Hematopoietic multipotent progenitor cell treated with erythropoietin and hydrocortisone succinate and interleukin-3 and kit ligand, for 17 days (in vitro differentiated cells): ENCODE results near the gene CGREF1.
"Not testable (repeated sequence)": the region's sequence is repeated elsewhere in the genome, so short reads cannot be mapped to it uniquely, and the experiment has no call there.

Experiments
- DNase-seq: peaks from one replicate; pipeline ENCODE4 v3.0.0-alpha.2; 2015; ENCODE audit warnings: low spot score

The CGREF1 gene

DNA sequence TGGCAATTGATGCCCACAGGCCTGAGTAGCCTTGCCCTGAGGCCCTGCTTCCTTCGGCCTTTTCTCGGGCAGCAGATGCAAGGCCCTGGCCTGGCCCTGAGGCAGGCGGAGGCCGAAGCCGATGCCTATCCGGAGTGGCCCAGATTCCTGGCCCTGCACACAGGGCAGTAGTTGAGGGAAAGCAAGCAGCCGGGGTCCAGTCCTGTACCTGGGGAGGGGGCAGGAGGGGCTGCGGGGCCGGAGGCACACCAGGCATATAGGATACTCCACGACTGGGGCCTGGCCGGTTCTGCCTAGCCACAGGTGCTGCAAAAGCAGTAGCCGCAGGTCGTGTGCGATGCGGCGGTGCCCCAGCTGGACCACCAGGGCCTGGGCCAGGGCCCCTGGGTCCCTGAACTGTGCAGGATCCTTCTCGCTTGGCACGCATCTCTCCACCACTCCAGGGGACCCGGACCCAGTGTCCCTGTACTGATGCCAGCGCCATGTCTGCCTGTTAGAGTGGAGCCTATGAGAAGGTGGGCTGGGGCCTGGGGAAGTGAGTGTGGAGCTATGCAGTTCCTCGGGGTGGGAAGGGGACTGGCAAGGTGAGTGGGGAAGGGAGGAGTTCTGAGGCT, 18.5 kb upstream of the CGREF1 start:
- DNase-seq, result no peak

DNA sequence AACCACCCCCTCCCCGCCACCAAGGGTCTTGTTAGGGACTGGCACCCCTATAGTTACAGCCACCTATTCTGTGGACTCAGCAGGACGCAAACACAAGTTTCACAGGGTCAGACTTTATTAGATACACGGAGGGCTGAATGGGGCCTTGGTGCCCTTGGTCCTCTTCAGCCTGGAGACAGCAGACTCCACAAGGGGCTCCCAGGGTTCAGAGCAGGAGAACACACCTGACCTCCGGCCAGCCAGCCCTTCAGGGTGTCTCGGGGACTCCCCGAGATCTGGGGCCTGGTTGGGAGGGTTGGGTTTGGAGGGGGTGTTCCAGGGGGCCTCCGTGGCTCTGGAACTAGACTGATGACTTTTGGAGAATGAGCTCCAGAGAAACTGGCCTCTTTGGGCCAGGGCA, 17.8 kb upstream of the CGREF1 start:
- no peak for DNase-seq

DNA sequence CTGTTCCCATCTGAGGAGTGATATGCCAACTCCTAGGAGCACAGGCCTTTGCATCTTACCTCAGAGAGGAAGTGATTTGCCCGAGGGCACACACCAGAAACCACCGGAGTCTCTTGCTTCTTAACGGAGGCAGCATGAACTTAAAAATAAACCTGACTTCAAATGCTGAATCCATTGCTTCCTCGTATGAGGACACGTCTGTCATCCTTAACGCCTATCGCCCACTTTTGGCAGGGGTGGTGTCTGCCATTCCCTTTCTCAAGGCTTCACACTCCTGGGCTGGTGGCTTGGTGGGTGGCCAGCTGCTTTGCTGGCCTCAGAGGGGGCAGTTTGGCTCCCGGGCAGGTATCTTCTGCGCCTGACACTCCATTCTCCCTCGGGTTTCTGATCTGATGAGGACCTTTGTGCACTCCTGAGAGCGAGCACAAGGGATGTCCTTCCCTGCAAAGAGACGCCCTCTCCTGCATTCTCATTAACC, 16.6 kb upstream of the CGREF1 start:
- DNase-seq, result no peak

DNA sequence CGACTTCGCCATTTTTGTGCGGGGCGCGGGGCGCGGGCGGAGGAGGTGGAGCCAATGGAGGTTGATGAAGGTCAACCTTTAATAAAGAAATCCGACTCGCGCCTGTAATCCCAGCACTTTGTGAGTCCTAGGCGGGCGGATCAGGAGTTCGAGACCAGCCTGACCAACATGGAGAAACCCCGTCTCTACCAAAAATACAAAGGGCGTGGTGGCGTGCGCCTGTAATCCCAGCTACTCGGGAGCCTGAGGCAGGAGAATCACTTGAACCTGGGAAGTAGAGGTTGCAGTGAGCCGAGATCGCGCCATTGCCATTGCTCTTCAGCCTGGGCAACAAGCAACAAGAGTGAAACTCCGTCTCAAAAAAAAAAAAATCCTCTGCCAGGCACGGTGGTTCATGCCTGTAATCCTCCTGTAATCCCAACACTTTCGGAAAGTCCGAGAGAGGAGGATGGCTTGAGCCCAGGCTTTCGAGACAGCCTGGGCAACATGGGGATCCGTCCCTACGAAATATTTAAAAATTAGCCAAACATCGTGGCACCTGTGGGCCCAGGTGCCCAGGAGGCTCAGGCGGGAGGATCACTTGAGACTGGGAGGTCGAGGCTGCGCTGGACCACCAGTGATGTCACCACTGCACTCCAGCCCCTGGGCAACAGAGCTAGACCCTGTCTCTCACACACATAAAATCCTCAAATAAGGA, 16.0 kb upstream of the CGREF1 start:
- no peak for DNase-seq

DNA sequence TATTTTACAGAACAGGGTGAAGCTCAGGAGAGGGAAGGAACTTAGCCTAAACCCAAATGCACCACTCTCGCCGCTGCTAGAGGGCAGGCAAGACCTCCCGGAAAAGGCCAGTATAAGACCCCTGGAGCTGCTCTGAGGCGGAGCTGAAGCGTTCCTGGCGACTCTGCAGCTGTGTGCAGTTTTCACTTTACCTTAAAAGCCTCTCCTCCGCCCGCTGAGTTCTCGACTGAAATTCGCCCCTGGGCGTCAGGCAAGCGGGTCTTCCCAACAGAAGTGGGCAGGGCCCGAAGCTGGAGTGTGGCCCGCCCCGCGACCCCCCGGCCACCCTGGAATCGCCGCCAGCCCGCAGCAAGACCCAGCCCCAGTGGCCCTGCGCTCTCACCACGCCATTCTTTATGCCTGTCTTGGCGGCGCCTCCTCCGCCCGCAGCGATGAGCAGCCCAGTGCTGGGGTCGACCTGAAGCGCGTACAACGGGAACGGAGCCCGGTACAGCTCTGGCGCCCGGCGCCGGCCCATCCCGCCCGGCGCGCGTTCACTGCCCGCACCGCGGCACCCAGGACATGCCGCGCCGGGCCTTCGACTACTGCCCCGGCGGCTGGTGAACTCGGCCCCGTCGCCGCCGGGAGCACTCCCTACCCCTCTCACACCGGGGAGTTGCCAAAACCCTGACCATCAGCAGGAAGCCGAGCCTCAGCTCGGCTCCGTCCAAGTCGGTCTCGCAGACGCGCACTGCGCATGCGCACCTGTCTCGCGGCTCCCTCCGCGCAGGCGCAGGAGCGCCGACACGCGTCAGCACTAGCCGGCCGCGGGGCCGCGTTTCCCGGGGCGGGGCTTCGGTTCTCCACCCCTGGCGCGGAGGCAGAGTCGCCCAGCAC, 15.2 kb upstream of the CGREF1 start, which contains the start of gene PREB:
Gene PREB (minus strand): TSS at position 732 of the 876 bp plus-strand sequence. CDS start 215 bp downstream, at position 517.
- peak; percentile 99 for DNase-seq

DNA sequence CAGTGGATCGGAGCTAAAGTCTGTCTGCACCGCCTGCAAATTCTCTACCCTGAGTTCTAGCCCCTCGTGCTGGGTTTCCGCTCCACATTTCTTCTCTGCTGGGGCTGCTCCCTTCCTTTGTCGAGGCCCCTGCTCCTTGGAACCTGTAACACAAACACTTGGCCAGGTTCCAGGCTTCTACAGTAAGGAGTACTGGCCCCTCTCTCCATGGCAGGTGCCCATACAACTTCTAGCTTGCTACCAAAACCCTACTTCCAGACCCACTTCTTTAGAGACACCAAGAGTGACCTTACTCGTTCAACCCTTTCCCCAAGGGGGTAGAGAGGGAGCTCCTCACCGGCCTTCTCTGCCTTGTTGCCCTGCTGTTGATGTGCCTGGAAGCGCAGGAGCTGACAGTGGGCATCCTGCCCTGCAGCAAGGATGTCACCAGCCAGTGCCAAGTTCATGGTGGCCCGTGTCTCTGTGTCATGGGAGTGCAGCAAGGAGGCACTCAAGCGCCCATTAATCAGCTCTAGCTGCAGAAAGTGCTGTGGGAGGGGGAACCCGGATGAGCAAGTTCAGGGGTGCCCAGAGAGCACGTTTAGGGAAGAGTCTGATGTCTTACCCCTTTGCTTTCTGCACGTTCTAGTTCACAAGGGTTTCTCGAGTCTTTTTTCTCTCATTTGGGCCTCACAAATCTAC, 14.4 kb upstream of the CGREF1 start:
- peak; percentile 16 for DNase-seq

DNA sequence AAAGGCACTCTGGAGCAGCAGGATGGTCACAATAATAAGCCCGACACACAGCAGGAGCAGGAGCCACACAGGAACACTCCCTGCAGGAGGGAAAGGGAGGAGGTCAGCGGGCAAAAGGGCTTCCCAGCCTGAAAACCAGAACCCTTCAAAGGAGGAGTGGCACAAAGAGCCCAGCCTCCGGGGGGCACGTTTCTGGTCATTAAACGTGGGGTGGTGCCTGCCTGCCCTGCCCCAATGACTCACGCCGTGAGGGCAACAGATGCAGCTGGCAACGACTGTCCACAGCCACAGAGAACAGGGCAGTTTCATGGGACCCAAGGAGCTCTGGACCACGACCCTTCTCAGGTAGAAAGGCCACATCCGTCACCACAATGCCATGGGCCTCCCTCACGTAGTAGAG, 12.5 kb upstream of the CGREF1 start:
- no peak for DNase-seq

DNA sequence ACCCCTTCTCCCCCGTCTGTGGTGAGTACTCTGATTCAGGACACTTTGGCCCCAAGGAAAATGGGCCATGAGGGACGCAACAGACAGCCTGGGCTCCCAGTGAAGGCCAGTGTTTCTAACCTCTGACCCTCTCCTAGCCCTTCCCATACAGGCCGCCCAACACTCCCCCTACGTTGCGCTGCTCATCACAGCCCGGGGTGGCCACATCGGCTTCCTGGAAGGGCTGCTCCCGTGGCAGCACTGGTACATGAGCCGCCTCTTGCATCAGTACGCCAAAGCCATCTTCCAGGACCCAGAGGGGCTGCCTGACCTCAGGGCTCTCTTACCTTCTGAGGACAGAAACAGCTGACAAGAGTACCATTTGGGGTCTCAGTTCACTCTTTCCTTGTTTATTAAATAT, 11.5 kb upstream of the CGREF1 start:
- no peak for DNase-seq

DNA sequence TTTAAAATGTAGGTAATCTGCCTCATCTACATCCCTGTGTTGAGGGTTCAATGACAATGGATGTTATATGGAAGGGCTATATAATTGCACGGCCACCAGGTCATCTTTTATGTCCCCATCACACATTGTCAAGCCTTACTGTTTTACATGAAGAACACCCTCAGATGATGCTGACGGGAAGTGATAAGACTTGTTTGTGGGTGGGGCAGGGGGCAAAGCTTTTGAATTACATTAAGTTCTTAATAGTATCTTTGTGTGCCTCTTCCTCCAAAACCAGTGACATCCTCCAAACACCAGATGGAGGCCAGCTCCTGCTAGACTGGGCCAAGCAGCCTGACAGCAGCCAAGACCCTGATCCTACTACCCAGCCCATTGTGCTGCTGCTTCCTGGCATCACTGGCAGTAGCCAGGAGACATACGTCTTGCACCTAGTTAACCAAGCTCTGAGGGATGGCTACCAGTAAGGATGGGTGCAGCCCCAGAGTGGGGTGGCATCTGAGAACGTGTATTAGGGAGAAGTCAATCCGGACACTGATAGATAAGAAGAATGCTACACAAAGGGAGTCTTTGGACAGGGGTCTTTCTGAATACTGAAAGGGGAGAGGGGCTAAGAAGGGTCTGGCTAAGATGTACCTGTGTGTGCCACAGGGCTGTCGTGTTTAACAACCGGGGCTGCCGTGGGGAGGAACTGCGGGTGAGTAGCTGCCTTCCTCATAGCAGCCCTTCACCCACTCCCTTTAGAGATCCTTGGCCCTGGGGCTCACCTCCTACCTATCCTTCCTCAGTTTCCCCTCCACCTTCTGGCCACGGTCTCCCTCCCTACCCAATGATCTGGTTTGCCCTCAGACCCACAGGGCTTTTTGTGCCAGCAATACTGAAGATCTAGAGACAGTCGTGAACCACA, 10.0 kb upstream of the CGREF1 start:
- DNase-seq, result no peak

DNA sequence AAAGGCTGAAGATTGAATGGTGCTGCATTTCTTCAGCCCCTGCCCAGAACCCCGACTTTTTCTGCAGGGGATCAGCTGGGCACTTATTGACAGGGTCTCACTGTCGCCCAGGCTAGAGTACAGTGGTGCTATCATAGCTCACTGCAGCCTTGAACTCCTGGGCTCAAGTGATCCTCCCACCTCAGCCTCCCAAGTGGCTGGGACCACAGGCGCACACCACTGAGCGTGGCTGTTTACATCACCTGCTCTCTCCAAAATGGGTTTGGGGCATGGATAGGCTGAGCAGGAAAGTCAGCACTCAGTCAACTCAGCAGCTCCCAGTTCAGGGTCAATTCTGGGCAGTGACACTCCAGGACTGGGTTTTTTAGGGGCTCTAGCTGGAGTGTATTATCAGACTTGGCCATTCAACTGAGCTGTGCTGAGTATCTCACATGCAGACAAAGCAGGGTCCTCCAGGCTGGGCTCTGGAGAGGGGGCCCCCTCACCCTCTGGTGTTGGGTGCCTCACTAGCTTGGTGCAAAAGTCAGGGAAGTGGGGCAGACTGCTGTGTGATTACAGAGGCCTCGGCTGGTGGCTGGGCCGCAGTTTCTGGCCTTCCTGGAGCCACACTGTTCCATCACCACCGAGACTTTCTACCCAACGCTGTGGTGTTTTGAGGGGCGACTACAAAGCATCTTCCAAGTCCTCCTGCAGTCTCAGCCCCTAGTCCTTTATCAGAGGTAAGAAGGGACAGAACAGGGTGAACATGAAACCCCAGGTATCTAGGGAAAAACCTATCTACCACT, 9.1 kb upstream of the CGREF1 start:
- DNase-seq, result no peak

DNA sequence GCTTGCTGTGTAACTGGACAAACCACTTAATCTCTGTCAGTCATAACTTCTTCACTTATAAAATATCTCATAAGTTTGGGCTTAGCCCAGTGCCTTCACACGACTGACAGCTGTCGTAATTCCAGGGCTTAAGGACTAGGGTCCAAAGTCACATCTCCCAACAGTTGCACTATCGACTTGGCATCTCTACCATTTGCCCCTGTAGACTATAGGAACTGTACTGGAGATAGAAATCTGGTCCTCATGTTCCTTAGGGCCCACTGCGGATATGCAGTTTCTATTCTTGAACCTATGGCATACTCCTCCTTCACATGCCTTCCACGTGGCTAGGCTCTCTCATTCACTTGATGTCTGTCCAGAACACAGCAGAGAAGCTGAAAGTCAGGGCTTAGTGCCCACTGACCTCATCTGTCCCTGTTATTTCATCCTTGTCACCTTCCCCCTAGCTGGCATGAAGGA, 7.4 kb upstream of the CGREF1 start:
- DNase-seq, result no peak

DNA sequence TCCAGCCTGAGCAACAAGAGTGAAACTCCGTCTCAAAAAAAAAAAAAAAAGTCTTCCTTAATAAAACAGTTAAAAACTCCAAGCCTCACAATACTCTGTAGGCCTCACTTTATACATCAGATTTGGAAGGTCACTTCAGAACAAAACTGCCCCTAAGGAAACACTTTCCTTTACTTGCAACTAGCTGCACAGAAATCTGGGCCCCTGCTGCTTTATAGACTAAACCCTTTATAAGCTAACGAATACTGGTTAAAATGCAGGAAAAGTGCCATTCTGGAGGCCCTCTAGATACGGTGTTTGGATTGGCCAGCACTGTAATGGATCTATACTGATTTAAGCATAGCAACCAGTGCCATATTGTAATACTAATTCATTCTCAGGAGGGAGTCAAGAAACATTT, 6.2 kb upstream of the CGREF1 start:
- no peak for DNase-seq

DNA sequence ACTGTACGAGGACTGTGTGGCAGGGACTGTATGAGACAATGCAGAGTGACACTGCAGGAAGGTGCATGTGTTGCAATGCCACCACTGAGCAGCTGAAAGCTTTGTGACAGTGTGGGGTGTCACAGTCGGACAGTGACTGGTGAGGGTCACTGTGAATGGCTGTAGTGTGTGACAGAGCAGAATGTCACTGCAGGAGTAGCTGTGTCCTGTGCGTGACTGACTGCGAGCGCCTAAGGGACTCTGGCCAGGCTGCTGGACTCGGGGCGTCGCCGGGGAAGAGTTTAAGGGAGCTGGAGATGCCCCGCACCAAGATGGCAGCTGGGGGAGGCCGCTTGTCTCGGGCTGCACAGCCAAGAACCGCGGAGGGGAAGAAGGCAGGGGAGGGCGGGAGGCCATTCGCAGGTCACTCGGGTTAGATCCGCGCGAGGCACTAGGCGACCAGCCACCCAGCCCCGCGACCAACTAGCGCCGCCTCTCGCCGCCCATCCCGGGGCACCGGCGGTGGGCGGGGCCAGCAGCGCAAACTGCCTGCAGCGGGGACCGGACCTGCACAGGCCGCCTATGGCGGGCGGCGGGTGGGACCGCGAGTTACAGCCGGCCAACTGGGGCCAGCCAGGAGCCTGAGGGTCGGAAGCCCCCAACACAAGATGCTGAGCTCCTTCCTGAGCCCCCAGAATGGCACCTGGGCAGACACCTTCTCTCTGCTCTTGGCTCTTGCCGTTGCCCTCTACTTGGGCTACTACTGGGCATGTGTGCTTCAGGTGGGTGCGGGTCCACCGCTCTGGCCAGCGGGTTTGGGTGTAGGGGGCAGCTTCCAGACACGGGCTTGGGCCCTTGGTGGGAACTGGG, 4.6 kb upstream of the CGREF1 start, which contains the start of gene ABHD1:
Gene ABHD1 (plus strand): TSS at position 514 of the 849 bp plus-strand sequence. CDS start 134 bp downstream, at position 648.
- peak; percentile 15 for DNase-seq

DNA sequence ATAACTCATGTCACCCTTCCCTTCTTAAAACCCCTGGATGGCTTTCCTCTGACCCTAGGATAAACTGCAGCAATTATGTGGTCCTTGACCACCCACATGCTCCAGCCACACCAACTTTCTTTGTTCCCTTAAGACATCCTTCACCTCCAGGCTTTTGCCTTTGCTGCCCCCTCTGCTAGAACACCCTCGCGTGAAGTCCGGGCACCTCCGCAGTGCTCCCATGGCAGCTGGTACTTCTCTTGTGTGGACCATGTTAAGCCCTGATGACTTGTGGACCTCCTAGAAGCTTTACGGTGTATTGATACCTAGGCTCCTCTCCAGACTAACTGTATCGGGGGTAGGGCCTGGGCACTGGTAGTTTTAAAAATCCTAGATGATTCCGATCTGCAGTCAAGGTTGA, 3.9 kb upstream of the CGREF1 start:
- no peak for DNase-seq

DNA sequence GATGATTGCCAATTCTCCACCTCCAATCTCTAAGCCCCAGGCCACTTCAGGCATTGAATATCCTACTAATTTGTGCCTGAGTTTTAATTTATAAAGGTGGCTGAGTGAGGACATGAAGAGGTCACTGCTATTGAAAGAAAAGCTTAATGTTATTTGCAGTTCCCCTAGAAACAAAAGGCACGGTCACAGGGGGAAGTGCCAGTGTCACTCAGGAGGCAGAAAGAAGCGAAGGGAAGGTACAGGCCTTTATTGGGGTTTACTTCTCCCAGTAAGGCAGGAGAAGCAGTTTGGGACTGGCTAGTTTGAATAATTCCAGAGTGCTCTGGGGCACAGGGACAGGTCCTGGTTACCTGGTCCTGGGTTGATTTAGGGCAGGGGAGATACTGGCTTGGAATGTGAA, 3.0 kb upstream of the CGREF1 start:
- no peak for DNase-seq

DNA sequence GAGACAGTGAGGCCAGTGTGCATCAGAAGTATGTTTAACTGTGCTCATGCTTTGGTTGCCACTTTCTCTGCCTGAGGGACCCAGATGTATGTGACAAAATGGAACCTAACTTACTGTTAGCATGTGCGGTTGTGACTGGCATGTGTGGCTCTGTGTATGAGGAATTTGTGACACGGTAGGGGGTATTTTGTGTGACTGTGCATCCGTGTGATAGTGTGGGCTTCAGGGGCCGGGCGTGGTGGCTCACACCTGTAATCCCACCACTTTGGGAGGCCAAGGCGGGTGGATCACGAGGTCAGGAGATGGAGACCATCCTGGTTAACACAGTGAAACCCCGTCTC, 372 bp upstream of the CGREF1 start:
- not testable (repeated sequence) for DNase-seq

DNA sequence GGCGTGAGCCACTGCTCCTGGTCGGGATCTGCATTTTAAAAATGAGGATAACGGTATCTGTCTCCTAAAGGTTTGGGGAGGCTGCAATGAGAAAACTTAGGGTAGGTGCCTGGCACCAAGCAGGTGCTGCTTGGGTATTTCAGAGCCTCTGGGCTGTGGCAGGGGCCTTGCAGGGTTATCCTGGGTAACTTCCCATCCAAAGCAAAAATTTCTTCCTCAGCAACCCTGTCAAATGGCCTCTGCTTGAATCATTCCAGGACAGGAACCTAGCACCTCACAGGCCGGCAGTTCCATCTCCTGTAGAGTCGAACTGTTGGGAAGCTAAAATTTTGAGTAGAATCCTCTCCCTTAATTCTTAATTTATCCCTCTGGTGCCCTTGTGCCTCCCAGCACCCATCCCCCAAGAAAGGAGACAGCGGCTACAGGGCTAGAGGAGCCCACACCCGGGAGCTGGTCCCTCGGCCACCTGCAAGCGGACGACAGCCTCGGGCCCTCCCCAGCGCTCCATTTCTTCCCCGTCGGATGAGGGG, 868 bp downstream of the CGREF1 start:
- DNase-seq, result no peak

DNA sequence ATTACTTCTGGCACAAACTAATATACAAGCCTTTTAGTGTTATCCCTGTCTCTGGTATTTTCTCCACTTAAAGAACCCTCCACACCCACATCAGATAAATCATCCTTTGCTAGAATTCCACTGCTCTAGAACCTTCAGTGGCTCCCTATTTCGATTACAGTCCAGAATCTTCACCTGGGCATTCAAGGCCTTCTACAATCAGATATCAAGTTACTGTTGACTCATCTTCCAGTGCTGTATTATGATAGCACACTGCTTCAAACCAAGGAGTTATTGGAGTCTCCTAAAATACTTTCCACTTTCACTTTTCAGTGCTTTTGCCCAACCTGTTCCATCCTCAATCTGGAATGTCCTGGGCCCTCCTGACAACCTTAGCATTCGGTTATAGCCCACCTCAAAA, 3.4 kb downstream of the CGREF1 start:
- DNase-seq, result no peak
